HG03097 (cell line): Measurements from ENCODE around the gene DMD.
"Not testable (repeated sequence)": the region's sequence is repeated elsewhere in the genome, so short reads cannot be mapped to it uniquely, and the experiment has no call there.

Experiments used
- ATAC-seq: cut with Tn5 transposase; IDR thresholded peaks from one replicate; pipeline ENCODE4 v1.9.1; 2021; ENCODE audit not compliant: unreplicated experiment, low FRiP score

The DMD gene

DNA sequence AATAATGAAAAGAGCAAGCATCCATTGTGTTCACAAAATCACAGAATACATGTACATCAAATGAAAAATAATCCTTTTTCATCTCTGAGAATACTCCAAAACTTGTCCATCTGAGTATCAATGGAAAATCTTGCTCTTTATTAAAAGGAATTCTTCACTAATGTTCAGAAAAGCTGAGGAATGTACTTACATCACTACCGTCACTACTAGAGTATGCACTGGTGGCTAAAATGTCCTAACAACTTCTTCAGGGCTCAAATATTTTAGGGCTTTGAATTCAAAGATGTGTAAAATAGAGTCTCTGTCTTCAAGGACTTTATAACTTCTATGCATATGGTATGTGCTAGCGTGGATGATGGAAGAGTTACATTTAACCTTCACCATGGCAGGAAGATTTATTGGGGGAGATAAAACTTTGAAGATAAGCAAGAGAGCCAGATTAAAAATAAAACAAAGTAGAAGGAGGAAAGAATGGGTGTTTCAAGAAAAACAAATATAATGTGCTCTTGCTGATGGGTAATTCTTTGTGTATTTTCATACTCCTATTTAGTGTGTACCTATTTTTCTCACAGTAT, 55.1 kb downstream of the DMD start:
- no peak for ATAC-seq

DNA sequence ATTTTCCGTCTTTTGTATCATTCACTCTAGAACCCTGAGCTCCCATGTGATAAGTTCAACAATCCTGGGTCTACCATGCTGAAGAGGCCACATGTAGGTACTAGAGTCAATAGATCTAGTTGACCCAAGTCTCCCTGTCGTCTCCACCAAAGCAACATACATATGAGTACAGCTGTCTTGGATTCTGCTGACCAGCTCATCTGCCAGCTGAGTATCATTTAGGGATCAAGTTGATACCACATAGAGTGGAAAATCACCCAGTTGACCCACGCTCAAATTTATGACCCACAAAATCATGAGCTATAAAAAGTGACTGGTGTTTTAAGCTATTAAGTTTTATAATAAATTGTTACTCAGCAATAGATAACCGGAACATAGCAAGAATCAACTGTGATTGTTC, 61.8 kb downstream of the DMD start:
- ATAC-seq: no peak

GRCh38 chrX:33149085-33149484, 62.3 kb downstream of the DMD start:
- no peak for ATAC-seq

GRCh38 chrX:33142331-33142730, 69.0 kb downstream of the DMD start:
- ATAC-seq: no peak

DNA sequence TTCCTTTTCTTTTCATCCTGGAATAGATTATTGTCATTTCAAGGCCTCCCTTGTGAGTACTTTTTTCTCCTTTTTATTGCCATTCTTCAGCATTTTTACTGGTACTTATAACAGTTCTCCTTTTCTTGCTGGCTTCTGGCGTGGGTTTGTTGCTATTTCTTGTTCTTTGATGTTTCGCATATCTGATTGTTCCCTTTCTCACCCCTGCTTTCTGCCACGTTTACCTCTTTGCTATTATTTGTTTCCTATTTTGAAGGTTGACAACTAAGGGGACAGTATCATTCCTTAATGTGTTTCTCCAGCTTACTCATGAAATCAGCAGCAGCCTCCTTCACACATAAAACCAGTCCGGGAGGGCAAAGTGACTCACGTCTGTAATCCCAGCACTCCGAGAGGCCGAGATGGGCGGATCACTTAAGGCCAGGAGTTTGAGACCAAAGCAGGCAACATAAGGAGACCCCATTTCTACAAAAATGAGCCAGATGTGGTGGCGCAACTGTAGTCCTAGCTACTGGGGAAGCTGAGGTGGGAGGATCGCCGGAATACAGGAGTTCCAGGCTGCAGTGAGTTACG, 72.6 kb downstream of the DMD start:
- no peak for ATAC-seq

DNA sequence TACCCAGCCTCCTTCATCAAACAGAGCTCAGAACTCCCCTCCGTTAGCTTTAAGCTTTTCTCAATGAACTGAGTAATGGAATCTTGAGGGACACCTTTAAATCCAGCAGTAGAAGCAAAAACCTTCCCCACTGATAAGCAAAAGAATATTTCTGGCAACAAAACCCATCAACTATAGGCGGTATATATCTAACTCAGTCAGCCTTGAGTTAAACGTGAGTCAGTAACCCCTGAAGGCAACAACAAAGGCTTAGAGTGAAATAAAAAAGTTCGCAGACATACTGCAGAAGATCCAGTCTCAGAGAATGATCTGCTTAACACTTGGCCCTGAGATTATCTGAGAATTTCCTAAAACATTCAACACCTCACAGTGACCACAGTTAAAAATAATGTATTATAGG, 77.2 kb downstream of the DMD start:
- ATAC-seq: no peak

- ATAC-seq: no peak
These were observed 78.0 kb downstream of the DMD start for GRCh38 chrX:33133320-33133719.

GRCh38 chrX:33132569-33132968, 78.8 kb downstream of the DMD start:
- no peak for ATAC-seq

DNA sequence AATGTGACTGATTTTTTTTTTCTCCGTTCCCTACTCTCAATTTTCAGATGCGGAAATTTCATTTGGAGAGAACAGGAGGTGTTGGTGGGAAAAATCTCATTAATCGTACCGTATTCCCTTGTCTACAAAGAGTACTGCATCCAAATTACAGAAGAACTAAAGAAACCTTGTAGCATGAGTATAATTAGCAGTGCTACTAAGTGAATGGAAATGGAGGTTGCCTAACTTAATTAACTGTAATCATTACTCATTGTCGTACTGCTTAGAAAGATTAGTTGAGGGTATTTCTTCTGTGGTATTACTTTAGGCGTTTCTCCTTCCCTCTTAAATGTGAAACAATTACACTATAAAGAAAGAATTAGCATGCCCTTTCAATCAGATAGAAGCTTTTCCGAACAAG, 81.7 kb downstream of the DMD start:
- ATAC-seq: no peak

DNA sequence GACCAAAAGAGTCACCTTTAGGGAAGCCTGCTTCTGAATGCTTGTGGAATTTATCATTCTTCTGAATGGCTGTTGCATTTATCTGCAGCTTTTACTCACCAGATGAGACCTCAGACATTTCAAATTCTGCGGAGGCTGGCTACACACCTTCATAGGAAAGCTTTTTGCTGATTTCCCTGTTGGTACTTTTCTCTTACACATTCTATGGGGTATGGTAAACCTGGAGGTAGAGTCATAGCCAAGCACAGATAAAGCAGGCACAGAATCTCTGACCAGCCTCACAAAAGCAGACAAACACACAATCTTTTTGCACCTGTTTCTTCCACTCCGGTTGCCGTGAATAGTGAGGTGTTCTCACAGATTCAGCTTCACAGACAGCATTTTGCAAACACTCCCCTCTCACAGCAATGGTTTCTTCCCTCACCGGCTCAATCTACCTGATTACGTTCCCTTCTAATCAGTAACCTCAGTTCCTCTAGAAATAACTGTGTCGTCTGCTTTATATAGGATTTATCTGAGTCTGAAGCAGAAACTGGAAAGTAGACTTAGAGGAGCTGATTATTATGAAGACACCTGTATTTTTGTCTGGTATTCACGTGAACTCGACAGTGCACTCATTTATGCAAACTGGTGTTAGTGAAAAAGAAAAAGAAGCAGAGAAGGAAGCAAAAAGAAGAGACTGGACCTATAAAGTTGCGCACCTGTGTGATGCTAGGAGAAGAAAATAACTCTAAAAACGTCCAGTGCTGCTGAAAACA, 83.1 kb downstream of the DMD start:
- no peak for ATAC-seq

DNA sequence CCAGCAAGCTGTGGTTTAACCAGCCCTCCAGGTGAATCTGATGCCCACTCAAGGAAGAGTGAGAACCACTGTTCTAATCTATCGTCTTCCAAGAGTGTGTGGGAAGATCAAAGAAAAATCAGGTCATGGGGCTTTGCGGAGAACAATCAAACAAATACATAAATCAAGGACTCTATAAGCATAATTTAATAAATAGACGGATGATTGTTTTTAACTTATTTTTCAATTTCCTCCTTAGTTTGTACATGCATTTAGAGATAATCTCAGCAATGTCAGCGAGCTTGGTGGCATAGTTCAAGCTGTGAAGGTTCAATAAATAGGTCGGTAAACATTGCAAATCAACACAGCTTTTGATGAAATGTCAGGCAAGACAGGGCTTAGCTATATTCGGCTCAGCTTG, 84.9 kb downstream of the DMD start:
- ATAC-seq: no peak

DNA sequence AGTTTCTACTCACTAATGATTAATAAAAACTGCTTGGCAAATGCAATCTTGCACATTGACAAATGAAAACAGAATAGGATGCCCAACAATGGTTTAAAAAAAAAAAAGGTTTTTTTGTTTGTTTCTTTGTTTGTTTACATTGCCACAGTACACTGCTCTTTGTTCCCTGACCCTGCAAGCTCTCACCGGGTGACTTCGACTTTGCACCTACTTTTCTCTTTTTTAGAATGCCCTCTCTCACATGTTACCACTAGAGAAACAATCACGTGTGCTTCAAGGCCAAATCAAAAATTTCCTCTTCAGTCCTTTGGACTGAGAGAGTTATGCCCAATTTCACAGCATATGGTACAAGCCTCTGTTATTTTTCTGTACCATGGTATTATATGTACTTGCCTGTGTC, 101.5 kb downstream of the DMD start:
- ATAC-seq: no peak

DNA sequence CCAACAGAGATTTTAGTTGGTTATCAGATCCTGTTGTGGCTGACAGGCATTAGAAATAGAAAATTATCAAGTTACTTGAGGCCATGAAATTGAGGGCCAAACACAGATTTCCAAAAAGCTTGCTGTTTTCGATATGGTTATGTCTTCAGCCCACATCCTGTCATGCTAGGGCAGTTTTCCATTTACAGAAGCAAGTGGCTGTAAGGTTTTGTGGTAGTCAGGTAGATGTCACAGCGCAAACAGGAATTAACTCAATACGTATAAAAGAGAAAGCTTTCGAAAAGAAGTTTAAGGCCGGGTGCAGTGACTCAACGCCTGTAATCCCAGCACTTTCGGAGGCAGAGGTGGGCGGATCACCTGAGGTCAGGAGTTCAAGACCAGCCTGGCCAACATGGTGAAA, 104.6 kb downstream of the DMD start:
- ATAC-seq: no peak

DNA sequence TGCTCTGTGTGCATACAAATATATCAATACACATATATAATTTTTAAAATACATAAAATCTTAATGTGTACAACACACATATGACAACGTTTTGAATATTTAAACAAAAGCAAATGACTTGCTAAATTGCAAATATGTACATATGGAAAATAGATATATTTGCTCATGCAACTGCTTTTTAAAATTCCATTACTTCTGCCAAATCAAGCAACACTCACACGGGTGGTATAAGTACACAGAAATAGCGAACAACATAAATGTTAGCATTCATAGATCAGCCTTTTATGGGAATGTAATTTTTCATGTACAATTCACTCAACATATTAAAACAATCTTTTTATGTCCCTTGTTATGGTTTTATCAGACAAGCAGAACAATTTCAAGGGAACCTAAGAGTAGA, 116.3 kb downstream of the DMD start:
- no peak for ATAC-seq

- no peak for ATAC-seq
These were observed 123.9 kb downstream of the DMD start for GRCh38 chrX:33087411-33087810.

DNA sequence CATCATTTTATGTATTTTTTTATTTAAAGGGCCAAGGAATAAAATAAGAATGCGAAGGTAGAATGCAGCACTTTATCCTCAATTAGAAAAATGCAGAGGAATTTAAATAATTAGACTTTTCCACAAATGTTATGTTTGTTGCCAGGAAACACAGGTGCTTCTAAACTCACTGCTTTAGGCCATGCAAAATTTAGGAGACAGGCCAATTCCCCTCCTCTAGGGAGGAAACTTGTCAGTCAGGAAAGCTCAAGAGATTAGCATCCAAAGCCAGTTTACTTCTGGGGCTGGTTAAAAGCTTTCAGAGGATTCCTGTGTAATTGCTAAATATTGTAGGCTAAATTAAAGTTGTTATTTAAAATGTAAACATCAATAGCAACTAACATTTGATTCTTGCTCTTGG, 124.5 kb downstream of the DMD start:
- no peak for ATAC-seq

- no peak for ATAC-seq
These were observed 129.0 kb downstream of the DMD start for GRCh38 chrX:33082371-33082770.

DNA sequence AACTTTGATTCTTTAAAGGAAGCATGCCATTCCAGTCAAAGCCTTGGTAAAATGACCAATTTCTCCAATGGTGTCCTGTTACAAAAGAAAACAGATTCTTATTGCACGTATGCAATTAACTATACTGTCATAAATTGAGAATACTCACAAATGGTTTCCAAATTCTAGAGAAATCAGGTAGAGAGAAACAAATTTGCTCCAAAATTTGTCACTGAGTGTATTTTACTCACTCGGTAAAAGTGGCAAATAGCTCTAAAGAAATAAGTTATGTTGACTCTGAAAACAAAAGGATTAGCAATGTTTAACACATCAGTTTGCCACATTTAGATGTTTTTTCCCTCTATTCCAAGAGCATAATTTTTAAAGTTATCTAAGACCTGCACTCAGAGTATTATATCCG, 133.1 kb downstream of the DMD start:
- ATAC-seq: no peak

DNA sequence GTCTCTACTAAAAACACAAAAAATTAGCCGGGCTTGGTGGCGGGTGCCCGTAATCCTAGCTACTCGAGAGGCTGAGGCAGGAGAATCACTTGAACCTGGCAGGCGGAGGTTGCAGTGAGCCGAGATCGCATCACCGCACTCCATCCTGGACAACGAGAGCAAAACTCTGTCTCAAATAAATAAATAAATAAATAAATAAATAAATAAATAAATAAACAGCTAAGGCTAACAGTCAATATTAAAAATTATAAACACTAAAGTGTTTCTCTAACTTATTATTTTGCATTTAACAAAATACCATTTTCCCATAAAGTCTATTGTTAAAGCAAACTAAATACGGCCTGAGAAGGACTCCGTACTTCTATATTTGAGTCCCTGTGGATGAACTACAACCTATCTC, 137.7 kb downstream of the DMD start:
- not testable (repeated sequence) for ATAC-seq

GRCh38 chrX:33065415-33065814, 145.9 kb downstream of the DMD start:
- no peak for ATAC-seq

DNA sequence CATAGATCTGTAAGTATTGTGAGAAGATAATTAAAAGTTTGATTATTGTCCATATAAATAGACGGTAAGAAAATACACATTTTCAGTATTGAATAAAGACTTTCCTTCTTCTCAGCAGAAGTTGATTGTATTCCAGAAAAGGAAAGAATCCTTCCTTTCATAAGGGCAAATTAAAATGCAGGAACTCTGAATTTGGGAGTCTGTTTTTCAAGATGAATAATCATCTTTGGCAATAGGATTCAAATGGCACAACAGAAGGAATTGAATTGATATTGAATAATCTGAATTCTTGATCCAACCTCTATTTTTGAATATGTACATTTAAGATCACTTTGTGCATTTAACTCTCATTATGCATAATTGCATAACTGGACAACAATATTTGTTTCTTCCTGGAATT, 149.3 kb downstream of the DMD start:
- ATAC-seq: no peak

DNA sequence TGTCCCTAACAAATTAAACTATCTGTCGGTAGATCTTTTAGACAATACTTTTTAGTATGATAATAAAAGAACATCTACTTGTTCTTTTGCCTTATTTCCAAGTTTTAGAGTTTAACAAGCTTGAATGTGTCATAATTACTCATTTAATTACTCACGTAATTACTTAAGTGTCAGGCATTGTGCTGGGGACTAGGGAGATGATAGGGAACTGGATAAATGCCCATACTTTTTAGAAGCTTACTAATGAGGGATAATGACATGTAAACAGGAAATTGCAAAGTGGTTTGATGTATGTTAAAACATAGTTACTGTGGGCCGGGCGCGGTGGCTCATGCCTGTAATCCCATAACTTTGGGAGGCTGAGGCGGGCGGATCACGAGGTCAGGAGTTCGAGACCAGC, 158.3 kb downstream of the DMD start:
- ATAC-seq: no peak
